ENCODE data around the gene C22orf23. TPM values are rescaled to one million over a fixed set of nuclear protein-coding genes. Genes with fewer than 3 reads are reported as not detected.

The C22orf23 gene
- total and polyA plus RNA-seq, 12 donors, result 0.33 to 1.2 (median 0.63) TPM; not detected in 2

DNA sequence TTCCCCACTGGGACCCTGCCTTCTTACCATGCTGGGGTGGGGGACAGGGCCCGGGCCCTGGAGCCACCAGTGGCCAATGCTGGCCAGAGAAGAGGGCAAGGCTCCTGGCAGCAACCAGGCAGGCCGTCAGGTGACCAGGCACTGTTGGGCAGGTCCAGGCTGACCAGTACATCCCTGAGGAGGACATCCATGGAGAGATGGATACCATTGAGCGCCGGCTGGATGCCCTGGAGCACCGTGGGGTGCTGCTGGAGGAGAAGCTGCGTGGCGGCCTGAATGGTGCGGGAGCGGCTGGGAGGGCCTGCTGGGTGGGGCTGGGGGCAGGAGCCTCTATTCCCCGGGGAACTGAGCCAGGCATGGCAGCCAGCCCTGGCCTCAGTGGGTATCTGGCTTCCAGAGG, 21.0 kb downstream of the C22orf23 start:
- Histone ChIP-seq H3K4me3 (no peak overlapping the region), H3K27ac (no peak overlapping the region), H3K27me3 (no peaks in the 10 kb centered on the region), H3K9me3 (replicated peaks in 1 of 3) (no peaks in the 10 kb centered on the region), H3K4me1 (replicated peaks in 1 of 2) (peaks cover 10 to 12% of the 10 kb centered on the region in 2 donors), H3K36me3 (replicated peaks in 1 of 2) (peaks cover 0 to 27% of the 10 kb centered on the region in 2 donors)
- intact Hi-C loops (cut with DNase I), result loop anchor here in 1 of 2 donors (10.0 kb wide), 1 partner anchor 118 kb away; no protein-coding TSS in a partner anchor
- DNase-seq, result no peak
- no peak for TF ChIP-seq POLR2A (IDR thresholded peaks at IDR 0.05)
- TF ChIP-seq CTCF (IDR thresholded peaks at IDR 0.05), result no peak
- WGBS, 4 donors, result 85 to 95% (median 94%) methylated on average over 5 to 10 of the region's 10 CpGs; no CpG with 5 or more reads in 1 of the 4 donors

DNA sequence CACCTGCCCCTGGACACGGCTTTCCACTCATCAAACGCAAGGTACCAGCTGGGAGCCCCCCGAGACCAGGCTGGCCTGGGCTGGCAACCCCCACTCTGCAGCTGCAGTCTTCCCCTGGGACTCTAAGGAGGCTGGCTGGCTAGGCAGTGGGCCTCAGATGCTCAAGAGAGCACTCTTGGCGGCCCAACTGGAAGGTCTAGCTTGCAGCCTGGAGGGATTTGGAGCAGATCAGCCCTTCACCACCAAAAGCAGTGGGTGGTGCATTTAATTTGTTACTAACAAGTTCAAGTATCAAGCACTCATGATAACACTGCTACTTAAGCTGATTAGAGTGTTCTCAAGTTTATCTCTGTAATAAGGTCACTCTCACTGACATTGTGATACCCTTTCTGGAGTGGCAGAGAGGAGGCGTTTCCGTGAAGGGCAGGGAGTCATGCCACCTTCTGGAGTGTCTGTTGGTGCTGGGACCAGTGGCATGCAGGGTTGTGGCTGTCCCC, 21.5 kb downstream of the C22orf23 start:
- H3K27me3 ChIP-seq, result no peaks in the 10 kb centered on the region
- peaks cover 0 to 27% of the 10 kb centered on the region in 2 donors for H3K36me3 ChIP-seq (replicated peaks in 1 of 2)
- peaks cover 10 to 12% of the 10 kb centered on the region in 2 donors for H3K4me1 ChIP-seq (replicated peaks in 1 of 2)
- intact Hi-C loops (cut with DNase I), result loop anchor here in 1 of 2 donors (10.0 kb wide), 1 partner anchor 117 kb away; no protein-coding TSS in a partner anchor
- no peak for DNase-seq
- no peaks in the 10 kb centered on the region for H3K9me3 ChIP-seq (replicated peaks in 1 of 3)
- no peak overlapping the region for H3K4me3 ChIP-seq
- WGBS, 4 donors, result 85 to 100% (median 94%) methylated on average over 3 to 6 of the region's 6 CpGs
- no peak overlapping the region for H3K27ac ChIP-seq
- no peak for TF ChIP-seq CTCF (IDR thresholded peaks at IDR 0.05)
- TF ChIP-seq POLR2A (IDR thresholded peaks at IDR 0.05), result no peak

DNA sequence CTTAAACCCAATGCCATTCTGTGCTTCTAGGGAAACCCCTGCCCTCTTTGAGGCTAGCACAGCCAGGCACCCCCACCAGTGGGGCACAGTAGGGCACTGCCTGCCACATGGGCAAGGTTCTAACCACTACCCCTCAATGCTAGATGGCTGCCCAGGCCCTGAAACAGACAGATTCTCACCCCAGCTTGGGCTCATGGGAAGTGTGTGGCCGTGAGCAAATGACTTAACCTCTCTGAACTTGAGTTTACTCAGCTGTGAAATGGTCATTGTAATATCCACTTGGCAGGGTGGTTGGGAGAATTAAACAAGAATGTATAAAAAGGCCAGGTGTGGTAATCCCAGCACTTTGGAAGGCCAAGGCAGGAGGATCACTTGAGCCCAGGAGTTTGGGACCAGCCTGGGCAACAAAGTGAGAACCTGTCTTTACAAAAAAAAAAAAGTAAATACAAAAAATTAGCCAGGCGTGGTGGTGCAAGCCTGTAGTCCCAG, 22.4 kb downstream of the C22orf23 start:
- 83 to 88% (median 87%) methylated on average over 2 of the region's 2 CpGs for WGBS, 4 donors
- H3K36me3 ChIP-seq (replicated peaks in 1 of 2), result peaks cover 0 to 33% of the 10 kb centered on the region in 2 donors
- peaks cover 10 to 12% of the 10 kb centered on the region in 2 donors for H3K4me1 ChIP-seq (replicated peaks in 1 of 2)

More for the DNA sequence above, 22.4 kb downstream of the C22orf23 start:
- peak overlapping the region in 1 of 5 donors; percentile 14 for H3K27ac ChIP-seq
- H3K27me3 ChIP-seq, result no peaks in the 10 kb centered on the region
- H3K4me3 ChIP-seq, result no peak overlapping the region
- TF ChIP-seq CTCF (IDR thresholded peaks at IDR 0.05) (no peak), POLR2A (IDR thresholded peaks at IDR 0.05) (no peak)
- no peaks in the 10 kb centered on the region for H3K9me3 ChIP-seq (replicated peaks in 1 of 3)
- DNase-seq, result no peak
- intact Hi-C loops (cut with DNase I), result loop anchor here in 1 of 2 donors (10.0 kb wide), 1 partner anchor 116 kb away; no protein-coding TSS in a partner anchor
